Colonic mucosa (tissue), 4 donors: ENCODE measurements around the gene RNF113B. TPM values are rescaled to one million over a fixed set of nuclear protein-coding genes. Genes with fewer than 3 reads are reported as not detected.

Source experiments
- DNase-seq: peaks from one replicate; pipeline ENCODE4 v3.0.0-alpha.2; 2020
- H3K27ac ChIP-seq: fragments of 200-600 bp; one replicate; pipeline ENCODE4 v1.8.0; 2021
- H3K27me3 ChIP-seq: fragments of 200-600 bp; one replicate; pipeline ENCODE4 v1.8.0; 2021
- H3K36me3 ChIP-seq: fragments of 200-600 bp; one replicate; pipeline ENCODE4 v1.8.0; 2021
- H3K4me1 ChIP-seq: fragments of 200-600 bp; one replicate; pipeline ENCODE4 v1.8.0; 2021; ENCODE audit warnings: mild to moderate bottlenecking
- H3K4me3 ChIP-seq: fragments of 200-600 bp; one replicate; pipeline ENCODE4 v1.8.0; 2021
- H3K9ac ChIP-seq, 2 donors: one replicate each; pipeline ENCODE4 v1.7.0; 2013; ENCODE audit warnings: control low read depth in 2 of 2, low read depth in 2 of 2, low read length in 2 of 2
- H3K9me3 ChIP-seq: fragments of 200-600 bp; one replicate; pipeline ENCODE4 v1.8.0; 2021
- intact Hi-C: fragments of 100-400 bp; cut with DNase I; formaldehyde crosslinking; loops from one replicate; pipeline ENCODE4 v1.14.1; 2022
- total RNA-seq, 2 donors: library from RNA; stranded (reverse); fragmentation: NEBNext Ultra II Directional in 1 of 2; extraction: Animal tissue kit (Norgen Biotek cat#: 25700) in 1 of 2; gene quantifications; one replicate each; pipeline ENCODE4 v1.2.1, GENCODE V29; 2021
- TF ChIP-seq, protein P1 (sequence below): fragments of 200-600 bp; IDR thresholded peaks from one replicate; pipeline ENCODE4 v1.8.0; 2022; ENCODE audit warnings: antibody characterized with exemption, mild to moderate bottlenecking
- donor health status: healthy.
- donor health status: DM: no; HTN: no; CAD: no.
- donor health status: DM: no; HTN: no; CAD: no.

RNF113B gene
- total RNA-seq, 2 donors from 2014 or later = not detected

DNA sequence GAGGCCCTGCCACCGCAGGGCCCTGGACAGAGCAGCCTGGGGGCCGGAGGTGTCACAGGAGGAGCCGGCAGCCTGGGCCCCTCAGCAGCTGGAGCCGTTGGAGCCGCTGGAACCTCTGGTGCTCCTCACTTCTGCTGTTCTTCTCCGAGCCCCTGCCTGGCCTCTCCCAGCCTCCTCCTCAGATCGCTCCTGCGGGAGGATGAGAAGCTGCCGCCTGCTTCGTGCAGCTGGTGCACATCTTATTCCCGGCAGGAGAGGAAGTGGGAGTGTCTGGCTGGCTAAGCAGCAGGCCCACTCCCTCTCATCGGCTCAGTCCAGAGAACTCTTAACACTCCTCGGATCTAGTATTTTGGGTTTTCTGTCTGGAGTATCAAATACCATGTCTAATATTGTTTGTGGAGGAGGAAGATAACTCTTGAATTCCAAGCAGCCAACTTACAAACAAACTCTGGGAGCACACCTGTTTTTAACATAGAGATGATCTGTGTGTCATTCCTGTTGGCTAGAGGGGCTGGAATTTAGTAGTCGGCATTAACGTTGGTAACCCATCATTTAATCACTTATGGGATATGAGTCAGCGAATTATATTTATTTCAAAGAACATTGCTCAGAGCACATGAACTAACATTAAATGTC, 37.1 kb upstream of the RNF113B start:
- intact Hi-C loops = no loop called here
- TF ChIP-seq, protein P1, sequence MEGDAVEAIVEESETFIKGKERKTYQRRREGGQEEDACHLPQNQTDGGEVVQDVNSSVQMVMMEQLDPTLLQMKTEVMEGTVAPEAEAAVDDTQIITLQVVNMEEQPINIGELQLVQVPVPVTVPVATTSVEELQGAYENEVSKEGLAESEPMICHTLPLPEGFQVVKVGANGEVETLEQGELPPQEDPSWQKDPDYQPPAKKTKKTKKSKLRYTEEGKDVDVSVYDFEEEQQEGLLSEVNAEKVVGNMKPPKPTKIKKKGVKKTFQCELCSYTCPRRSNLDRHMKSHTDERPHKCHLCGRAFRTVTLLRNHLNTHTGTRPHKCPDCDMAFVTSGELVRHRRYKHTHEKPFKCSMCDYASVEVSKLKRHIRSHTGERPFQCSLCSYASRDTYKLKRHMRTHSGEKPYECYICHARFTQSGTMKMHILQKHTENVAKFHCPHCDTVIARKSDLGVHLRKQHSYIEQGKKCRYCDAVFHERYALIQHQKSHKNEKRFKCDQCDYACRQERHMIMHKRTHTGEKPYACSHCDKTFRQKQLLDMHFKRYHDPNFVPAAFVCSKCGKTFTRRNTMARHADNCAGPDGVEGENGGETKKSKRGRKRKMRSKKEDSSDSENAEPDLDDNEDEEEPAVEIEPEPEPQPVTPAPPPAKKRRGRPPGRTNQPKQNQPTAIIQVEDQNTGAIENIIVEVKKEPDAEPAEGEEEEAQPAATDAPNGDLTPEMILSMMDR = no peak
- Histone ChIP-seq H3K27ac (peak overlapping the region; percentile 19), H3K27me3 (no peaks in the 10 kb centered on the region), H3K9me3 (no peaks in the 10 kb centered on the region), H3K9ac (peak overlapping the region in 1 of 2 donors; percentile 35), H3K4me1 (no peaks in the 10 kb centered on the region), H3K4me3 (no peak overlapping the region), H3K36me3 (no peaks in the 10 kb centered on the region)
- DNase-seq = no peak

DNA sequence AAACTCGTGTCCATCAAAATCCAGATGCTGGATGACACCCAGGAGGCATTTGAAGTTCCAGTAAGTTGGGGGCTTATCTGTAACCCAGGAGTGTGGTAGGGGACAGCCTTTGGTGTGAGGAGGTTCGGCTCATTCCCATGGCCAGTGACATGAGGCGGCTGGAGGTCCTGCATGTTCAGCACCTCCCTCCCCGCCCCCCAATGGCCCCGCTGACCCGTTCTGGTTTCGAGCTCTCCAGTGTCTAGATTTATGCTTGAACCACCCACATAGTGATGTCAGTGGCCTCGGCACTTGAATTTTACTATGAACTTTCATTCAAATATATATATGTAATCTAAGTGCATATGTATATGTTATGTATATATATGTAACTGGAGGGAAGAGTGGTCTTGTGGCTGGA, 36.3 kb upstream of the RNF113B start:
- Histone ChIP-seq H3K4me1 (no peaks in the 10 kb centered on the region), H3K4me3 (no peak overlapping the region), H3K9ac (no peak overlapping the region), H3K27ac (no peak overlapping the region), H3K27me3 (no peaks in the 10 kb centered on the region), H3K36me3 (no peaks in the 10 kb centered on the region), H3K9me3 (no peaks in the 10 kb centered on the region)
- intact Hi-C loops = no loop called here
- TF ChIP-seq, protein P1 = no peak
- DNase-seq = no peak

DNA sequence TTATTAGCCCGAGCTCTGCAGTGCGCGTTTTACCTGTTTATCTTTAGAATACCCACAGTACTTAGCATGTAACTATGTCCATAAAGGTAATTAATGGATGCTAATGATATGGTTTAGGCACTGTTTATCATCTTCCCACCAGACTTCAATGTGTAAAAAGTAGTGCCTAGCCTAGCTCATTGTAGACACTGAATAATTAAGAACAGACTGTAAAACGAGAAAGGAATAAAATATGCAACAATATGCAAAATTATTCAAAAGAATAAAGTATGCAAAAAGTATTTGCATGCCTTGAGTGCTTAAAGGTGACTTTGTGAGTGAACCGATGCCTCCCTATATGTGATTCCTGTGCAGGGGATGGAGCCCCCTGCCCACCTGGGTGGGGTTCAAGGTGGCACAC, 35.7 kb upstream of the RNF113B start:
- H3K4me1 ChIP-seq = no peaks in the 10 kb centered on the region
- intact Hi-C loops = no loop called here

DNA sequence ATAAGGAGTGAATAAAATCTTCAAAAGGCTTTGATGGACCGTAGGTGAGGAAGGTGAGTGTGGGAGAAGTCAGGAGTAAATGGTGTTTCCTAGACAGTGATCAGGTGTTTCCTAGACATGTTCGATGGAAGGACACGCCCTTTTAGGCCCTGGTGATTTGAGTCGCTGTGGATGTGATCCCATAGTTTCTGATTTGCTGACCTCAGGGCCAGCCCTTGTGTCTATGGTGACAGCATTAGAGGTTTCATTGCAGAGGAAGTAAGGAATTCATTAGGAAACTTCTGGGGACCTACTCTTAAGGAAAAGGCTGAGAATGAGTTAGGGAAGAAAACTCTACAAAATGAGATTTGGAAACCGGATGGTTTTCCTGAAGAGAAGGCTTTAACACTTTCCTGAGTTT, 31.5 kb upstream of the RNF113B start:
- TF ChIP-seq, protein P1 = no peak
- H3K9me3 ChIP-seq = no peaks in the 10 kb centered on the region
- H3K9ac ChIP-seq = no peak overlapping the region
- H3K27me3 ChIP-seq = no peaks in the 10 kb centered on the region
- H3K27ac ChIP-seq = no peak overlapping the region
- no peak overlapping the region for H3K4me3 ChIP-seq
- no peaks in the 10 kb centered on the region for H3K4me1 ChIP-seq
- no peak for DNase-seq
- no peaks in the 10 kb centered on the region for H3K36me3 ChIP-seq
- intact Hi-C loops = no loop called here

More for the DNA sequence above, 35.7 kb upstream of the RNF113B start:
- Histone ChIP-seq H3K27ac (no peak overlapping the region), H3K27me3 (no peaks in the 10 kb centered on the region), H3K9me3 (no peaks in the 10 kb centered on the region), H3K9ac (no peak overlapping the region), H3K36me3 (no peaks in the 10 kb centered on the region), H3K4me3 (no peak overlapping the region)
- no peak for DNase-seq
- TF ChIP-seq, protein P1 = no peak

DNA sequence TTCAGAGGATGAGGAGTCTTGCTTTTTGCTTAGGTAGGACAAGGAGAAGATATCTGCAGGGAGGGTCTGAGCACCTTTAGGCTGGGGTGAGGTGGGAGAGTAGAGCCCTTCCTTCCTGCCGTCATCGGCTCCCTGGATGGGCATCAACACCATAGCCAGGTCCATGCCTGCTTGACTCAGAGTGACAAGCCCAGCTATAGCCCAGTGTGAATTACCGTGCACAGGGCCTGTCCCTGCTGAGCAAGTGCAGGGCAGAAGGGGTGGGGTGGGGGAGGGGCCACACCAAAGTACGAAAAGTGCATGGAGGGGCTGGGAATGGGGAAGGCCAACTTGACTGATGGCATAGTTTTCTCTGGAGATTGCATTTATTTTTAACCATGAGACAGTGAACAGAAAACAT, 30.3 kb upstream of the RNF113B start:
- Histone ChIP-seq H3K27me3 (no peaks in the 10 kb centered on the region), H3K4me1 (no peaks in the 10 kb centered on the region), H3K4me3 (no peak overlapping the region), H3K36me3 (no peaks in the 10 kb centered on the region), H3K9me3 (no peaks in the 10 kb centered on the region), H3K9ac (no peak overlapping the region), H3K27ac (peak overlapping the region; percentile 15)
- TF ChIP-seq, protein P1 = no peak
- no peak for DNase-seq
- intact Hi-C loops = no loop called here
